Measurements from ENCODE around the gene MET.

The MET gene

DNA sequence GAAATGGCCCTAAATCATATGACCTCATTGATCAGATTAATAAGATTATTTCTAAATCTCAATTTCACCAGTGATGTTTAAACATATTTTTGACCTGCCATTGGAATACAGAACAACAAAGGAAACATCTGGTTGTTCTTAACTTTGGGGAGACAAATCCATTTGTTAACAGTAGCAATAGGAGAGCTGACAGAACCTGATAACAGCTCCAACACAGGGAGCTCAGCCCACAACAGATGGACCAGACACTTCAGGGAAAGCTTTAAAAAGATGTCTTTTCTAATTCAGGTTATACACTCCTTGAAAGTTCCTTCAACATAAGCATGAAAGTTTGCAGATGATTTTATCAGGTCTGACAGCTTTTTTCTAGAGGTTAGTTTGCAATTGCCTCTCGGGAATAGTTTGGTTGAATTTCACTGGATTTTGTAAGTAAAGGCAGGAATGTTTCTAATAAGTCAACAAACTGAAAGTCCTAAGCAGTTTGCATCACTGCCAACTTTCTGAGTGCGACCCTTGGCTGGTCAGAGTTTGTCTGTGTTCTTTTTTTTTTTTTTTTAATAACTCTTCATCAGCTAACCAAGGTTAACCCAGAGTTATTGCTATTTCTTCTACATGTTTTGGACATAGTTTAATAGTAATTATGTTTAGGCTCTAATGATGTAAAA is 6.5 kb upstream of the MET start:
- DNase-seq = no peak

- DNase-seq = no peak
Observed at GRCh38 chr7:116669769-116670168, 2.2 kb upstream of the MET start.

DNA sequence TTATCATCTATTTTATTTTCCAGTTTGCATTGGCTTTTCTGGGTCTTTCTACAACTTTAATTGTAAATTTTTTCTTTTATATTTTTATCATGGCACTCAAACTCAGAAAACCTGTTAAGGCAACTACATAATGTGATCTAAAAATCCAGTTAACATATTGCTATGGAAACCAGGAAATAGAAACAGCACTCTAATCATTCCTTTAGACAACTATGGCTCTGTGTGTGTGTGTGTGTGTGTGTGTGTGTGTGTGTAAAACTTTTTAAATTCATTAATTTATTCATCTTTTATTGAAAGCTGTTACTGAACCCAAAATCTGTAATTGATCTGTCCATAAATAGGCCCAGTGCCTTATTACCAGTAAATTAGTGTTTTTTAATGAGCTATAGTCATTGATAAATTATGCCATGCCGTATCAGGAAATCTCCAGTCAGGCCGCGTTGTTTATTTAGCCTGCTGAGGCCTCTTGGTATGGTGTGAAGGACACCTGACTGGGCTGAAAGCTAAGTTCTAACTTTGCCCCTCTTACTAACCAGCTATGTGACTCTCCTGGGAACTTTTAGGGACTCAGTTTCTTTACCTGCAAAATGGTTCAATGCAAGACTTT is 1.5 kb upstream of the MET start:
- no peak for DNase-seq

GRCh38 chr7:116671111-116671510 is 885 bp upstream of the MET start:
- DNase-seq = no peak

- DNase-seq = no peak
Observed at GRCh38 chr7:116672596-116673456, 830 bp downstream of the MET start.

DNA sequence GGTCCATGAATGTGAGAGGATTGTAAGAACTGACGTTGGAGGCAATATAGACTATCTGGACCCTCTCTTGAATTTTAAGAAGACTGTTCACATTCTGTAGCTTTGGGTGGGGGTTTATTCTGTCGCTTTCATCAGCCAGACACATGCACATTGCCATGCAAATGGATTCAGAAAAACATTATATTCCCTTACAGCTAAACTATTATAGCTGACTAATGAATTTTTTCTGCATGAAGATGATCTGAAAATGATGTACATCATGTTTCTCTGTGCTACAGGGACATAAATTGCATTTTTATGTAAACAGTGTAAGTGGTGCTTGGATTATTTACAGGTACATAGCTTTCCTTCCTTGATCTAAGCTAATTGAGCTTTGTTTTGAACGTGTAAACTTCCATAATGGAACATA is 1.5 kb downstream of the MET start:
- DNase-seq = no peak

GRCh38 chr7:116674508-116675173 is 2.6 kb downstream of the MET start:
- no peak for DNase-seq

- no peak for DNase-seq
Observed at GRCh38 chr7:116675812-116676355, 3.9 kb downstream of the MET start.

DNA sequence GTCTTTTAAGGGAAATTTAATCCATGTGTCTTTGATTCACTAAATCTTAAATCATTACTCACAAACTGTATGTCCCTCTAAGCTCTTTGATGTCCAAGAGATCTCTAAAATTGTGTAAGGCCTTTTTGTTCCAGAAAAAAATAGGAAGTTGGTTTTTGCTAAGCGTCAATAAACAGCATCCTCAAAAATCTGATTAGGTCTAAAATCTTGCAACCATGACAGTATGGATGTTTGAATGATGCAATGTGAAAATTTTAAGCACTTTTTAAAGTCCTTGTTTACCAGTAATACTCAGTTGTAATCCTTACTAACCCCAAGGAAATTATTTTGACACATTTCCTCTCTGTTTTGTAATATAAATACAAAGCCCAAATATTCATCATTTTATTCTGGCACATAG is 6.8 kb downstream of the MET start:
- peak; percentile 13 for DNase-seq

DNA sequence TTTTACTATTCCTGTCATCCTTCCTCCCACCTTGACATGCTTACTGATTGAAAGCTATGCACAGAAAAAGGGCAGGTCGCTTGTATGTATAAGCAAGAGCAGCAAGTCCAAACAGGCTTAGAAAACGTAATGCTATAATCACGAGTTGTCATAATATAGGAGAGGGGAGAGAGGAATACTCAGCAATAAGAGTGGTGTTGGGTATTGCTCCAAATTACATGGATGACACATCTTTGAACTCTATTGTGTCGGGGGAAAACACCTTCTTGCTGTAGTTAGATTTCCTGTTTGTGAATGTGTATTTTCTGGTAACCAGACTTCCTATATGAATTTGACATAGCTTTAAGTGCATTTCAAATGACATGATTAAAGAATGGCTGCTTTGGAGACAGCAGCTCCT is 7.5 kb downstream of the MET start:
- no peak for DNase-seq

GRCh38 chr7:116683786-116684185 is 11.8 kb downstream of the MET start:
- DNase-seq = peak; percentile 82

- DNase-seq = no peak
Observed at GRCh38 chr7:116686033-116686432, 14.0 kb downstream of the MET start.

GRCh38 chr7:116686812-116687419 is 14.9 kb downstream of the MET start:
- DNase-seq = no peak

DNA sequence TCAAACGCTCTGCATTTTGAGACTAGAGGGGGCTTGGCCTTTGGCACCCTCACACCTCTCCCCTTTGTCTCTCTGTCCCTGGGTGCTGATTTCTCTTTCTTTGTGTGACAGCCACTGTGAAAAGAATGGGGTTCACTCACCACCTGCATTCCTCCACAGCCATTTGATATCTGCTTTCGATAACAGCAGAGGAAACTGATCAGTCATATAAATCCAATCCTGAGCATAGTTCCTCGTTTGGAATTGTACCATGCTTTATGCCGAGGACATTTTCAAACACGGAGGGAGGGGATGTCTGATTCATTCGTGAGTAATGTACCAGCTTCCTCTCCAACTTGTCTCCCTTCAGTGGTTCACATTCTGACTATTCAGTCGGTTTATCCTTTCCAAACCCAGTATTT is 15.8 kb downstream of the MET start:
- no peak for DNase-seq

DNA sequence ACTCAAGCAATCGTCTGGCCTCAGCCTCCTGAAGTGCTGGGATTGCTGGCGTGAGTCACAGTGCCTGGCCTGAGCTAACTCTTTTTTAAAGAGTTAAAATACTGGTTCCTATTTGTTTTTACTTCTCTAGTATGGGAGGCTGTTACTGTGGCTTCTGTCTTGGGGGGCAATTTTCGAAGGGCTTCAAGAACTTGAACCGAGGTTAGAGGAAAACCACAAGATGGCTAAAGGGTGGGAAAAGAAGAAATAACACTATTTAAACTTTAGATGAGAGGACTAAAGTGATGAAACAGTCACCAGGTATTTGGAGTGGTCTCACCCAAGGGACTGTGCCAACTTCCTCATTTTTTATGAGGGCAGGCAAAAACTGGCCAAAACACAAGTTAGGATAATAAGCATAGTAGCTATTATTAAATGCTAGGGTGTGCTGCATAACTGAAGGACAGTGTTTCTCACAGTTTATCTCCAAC is 17.8 kb downstream of the MET start:
- DNase-seq = peak; percentile 35

GRCh38 chr7:116691664-116692063 is 19.7 kb downstream of the MET start:
- no peak for DNase-seq

DNA sequence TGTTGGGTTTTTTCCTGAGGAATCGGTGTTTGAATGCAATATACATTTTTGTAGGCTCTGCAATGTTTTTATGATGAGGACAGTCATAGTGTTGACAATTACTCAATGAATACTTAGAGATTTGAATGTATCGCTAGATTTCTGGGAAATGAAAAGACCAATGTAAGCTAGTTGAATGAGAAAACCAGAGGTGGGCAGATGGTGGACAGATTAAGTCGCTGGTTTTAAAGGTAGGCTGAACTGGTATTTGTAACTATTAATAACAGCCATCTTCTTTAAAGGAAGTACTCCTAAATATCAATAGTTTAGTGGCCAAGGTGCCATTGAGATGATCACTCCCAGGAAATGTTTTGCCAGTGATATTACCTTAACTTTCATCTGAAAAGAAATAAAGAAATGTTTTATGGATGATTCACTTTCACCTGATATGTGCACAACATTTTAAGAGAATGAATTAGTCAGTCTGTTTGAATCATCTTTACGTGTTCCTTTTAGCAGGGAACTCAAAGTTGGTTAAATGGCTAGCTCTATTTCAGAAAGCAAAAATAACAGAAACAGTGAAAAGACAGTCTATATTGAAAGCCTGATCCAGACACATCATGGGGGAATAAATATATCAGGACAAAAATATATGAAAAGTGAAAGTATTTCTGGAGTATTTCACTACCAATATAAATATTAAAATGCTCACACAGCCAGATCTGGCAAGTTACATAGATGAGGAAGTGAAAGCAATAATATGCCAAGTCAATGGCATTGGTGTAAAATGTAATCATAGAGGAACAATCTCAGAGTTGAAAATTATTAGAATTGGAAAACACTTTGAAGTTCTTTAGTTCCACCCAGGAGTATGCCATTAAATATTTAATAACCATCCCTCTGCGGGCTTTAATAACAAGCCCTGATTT is 20.7 kb downstream of the MET start:
- peak; percentile 39 for DNase-seq

- DNase-seq = no peak
Observed at GRCh38 chr7:116696707-116697106, 24.7 kb downstream of the MET start.

DNA sequence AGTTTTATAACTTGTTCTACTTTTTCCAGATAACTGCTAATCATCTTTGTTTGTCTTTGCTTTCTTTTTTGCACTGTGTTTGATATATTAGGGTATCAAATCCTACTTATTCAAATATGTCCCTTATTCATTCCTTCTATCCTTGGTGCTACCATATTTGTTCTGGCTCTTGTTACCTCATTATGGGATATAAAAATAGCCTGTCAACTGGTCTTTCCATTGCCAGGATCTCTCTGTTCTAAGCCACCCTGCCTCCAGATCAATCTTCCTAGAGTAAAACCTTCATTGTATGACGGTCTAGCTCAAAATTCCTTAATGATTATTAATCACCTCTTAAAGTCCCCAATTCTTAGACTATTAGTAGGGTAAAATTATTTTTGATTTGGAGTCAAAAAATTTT is 25.2 kb downstream of the MET start:
- no peak for DNase-seq

DNA sequence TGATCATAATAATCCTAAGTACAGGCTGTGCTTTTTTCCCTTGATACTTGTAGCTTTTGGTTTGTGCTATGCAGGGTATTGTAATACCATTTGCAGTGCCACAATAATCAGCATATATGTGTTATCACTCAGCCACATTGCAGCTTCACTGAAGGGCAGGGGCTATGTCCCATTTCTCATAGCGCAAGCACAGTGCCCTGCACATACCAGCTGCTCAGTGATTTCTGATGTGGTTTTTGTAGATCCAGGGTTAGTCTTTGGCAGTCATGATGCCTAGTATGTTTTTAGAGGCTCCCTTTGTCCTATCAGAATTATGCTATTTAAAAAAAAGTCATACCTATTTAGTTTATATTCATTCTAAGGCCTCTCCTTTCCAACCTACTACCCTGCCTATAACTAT is 25.8 kb downstream of the MET start:
- DNase-seq = no peak

GRCh38 chr7:116698396-116698795 is 26.4 kb downstream of the MET start:
- no peak for DNase-seq

Data from MV-4-11 (cell line).